Spleen (tissue), 7 donors: ENCODE data around the gene TCF12.

Source experiments
- CTCF ChIP-seq, 11 experiments: fragments of 200-600 bp in 7 of 11; fragments of 450-650 bp in 4 of 11; sonication (generic) in 4 of 11; IDR thresholded peaks in 8 of 11; conservative IDR thresholded peaks in 3 of 11; 1 replicate in 7 of 11; 2 replicates in 4 of 11; pipeline versions ENCODE4 v1.4.0 to v1.8.0; 2016 to 2021; ENCODE audit warnings: antibody characterized with exemption in 11 of 11, inconsistent platforms in 4 of 11, mild to moderate bottlenecking in 1 of 11
- POLR2AphosphoS5 ChIP-seq, 3 donors: sonication (generic); formaldehyde crosslinking; IDR thresholded peaks; one replicate each; pipeline ENCODE4 v1.5.1; 2017; ENCODE audit warnings: antibody characterized with exemption in 3 of 3
- donor health status: DM: no; HTN: no; CAD: no; lungs with moderate emphysema.
- donor health status: DM: no; HTN: no; CAD: no.
- donor health status: DM: no; HTN: no; CAD: no.

DNA sequence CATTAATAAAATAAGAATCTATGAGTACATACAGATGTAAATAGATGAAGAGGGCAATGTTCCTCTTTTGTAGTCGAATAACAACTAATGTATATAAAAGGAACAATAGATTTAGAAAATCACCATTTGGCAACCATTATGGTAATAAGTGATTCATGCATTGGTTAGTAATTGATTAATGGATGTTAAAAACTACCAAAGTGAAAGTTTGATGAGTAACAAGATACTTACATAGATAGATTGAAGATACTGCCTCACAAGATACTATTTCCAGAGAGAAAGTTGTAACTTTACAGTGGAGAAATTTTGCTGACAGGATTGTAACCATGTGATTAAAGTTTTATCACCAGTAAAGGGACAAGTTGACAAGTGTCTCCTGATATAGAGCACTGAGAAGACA, 55.0 kb downstream of the TCF12 start:
- no peak for TF ChIP-seq CTCF (IDR thresholded peaks at IDR 0.05 in 8 of 11, conservative IDR thresholded peaks at IDR 0.05 in 3 of 11)
- TF ChIP-seq POLR2AphosphoS5 (IDR thresholded peaks at IDR 0.05) = no peak
